NB4 (cell line): ENCODE data around the gene IDI1.

Experiments used
- DNase-seq: peaks from one replicate; pipeline ENCODE4 v3.0.0; 2010; ENCODE audit warnings: low read depth
- H3K4me3 ChIP-seq: one replicate; pipeline ENCODE4 v1.5.1; 2011; ENCODE audit warnings: mild to moderate bottlenecking, low read depth, low read length, moderate library complexity
- MYC ChIP-seq: IDR thresholded peaks from 2 replicates; pipeline ENCODE4 v1.6.1; 2011; ENCODE audit warnings: low read depth, low read length
- POLR2A ChIP-seq: IDR thresholded peaks from 2 replicates; pipeline ENCODE4 v1.6.1; 2011; ENCODE audit warnings: mild to moderate bottlenecking; ENCODE audit not compliant: insufficient read length; ENCODE audit errors: extremely low read depth
- TF ChIP-seq, protein P1 (sequence below): IDR thresholded peaks from 2 replicates; pipeline ENCODE4 v1.6.1; 2011; ENCODE audit warnings: low read depth, low read length
- TF ChIP-seq, protein P2 (sequence below): IDR thresholded peaks from one replicate; pipeline ENCODE4 v1.5.1; 2012; ENCODE audit warnings: low read depth, low read length

IDI1 gene

GRCh38 chr10:1048732-1049424 lies at the start of gene IDI1:
TSS of gene IDI1 (minus strand) at chr10:1049119. CDS start at chr10:1049003, 116 bp downstream.
- TF ChIP-seq, protein P1, sequence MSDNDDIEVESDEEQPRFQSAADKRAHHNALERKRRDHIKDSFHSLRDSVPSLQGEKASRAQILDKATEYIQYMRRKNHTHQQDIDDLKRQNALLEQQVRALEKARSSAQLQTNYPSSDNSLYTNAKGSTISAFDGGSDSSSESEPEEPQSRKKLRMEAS, result no peak
- TF ChIP-seq MYC (peak; percentile 67), POLR2A (peak; percentile 81)
- H3K4me3 ChIP-seq, result peak within 1 kb of the TSS; percentile 94
- peak; percentile 96 for DNase-seq

- TF ChIP-seq, protein P1, result no peak
- TF ChIP-seq, protein P2, sequence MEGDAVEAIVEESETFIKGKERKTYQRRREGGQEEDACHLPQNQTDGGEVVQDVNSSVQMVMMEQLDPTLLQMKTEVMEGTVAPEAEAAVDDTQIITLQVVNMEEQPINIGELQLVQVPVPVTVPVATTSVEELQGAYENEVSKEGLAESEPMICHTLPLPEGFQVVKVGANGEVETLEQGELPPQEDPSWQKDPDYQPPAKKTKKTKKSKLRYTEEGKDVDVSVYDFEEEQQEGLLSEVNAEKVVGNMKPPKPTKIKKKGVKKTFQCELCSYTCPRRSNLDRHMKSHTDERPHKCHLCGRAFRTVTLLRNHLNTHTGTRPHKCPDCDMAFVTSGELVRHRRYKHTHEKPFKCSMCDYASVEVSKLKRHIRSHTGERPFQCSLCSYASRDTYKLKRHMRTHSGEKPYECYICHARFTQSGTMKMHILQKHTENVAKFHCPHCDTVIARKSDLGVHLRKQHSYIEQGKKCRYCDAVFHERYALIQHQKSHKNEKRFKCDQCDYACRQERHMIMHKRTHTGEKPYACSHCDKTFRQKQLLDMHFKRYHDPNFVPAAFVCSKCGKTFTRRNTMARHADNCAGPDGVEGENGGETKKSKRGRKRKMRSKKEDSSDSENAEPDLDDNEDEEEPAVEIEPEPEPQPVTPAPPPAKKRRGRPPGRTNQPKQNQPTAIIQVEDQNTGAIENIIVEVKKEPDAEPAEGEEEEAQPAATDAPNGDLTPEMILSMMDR, result no peak
- TF ChIP-seq POLR2A (no peak), MYC (no peak)
- H3K4me3 ChIP-seq, result no peak overlapping the region
- no peak for DNase-seq
These were observed 48.5 kb upstream of the IDI1 start for GRCh38 chr10:1097436-1097835.

- TF ChIP-seq POLR2A, result no peak
- TF ChIP-seq, protein P1, result no peak
- TF ChIP-seq MYC, result no peak
- TF ChIP-seq, protein P2, result no peak
- no peak for DNase-seq
- H3K4me3 ChIP-seq, result no peak overlapping the region
These were observed 47.5 kb upstream of the IDI1 start for GRCh38 chr10:1096287-1096889.

GRCh38 chr10:1095498-1095897 lies 46.6 kb upstream of the IDI1 start:
- no peak for DNase-seq
- no peak overlapping the region for H3K4me3 ChIP-seq
- no peak for TF ChIP-seq POLR2A
- no peak for TF ChIP-seq MYC
- TF ChIP-seq, protein P2, result no peak
- TF ChIP-seq, protein P1, result no peak

DNA sequence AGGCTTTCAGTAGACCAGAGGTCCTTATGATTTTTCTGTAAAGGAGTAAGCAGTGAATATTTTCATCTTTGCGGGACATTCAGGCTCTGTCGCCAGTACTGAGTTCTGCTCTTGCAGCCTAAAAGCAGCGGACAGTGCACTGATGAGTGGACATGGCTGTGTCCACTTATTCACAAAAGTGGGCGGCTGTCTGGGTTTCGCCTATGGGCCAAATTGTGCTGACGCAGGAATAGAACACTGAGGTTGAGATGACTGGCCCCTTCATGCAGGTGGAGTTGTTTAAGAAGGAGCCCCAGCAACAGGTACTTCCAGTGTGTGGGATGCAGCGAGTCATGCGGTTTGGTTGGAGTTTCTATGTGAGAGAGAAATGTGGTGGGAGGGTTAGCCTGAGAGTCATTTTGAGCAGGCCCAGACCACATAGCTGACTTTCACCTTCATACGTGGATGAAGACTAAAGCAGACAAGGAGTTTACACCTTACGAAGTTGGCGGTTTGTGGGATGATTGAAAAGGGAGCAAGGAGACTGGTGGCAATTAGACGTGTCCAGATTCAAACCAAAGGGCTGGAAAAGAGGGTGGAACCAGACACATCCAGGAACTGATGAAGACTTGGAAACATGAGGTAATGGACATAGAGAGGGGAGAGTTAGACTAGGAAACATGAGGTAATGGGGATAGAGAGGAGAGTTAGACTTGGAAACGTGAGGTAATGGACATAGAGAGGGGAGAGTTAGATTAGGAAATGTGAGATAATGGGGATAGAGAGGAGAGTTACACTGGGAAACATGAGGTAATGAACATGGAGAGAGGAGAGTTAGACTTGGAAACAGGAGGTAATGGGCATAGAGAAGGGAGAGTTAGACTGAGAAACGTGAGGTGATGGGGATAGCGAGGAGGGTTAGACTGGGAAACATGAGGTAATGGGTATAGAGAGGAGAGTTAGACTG lies 45.5 kb upstream of the IDI1 start:
- H3K4me3 ChIP-seq, result no peak overlapping the region
- DNase-seq, result no peak

More for the DNA sequence above, 45.5 kb upstream of the IDI1 start:
- TF ChIP-seq, protein P1, result no peak
- TF ChIP-seq, protein P2, result no peak
- TF ChIP-seq POLR2A (no peak), MYC (no peak)
